Esophagus squamous epithelium (tissue), 4 donors: Measurements from ENCODE around the gene SERGEF.

Experiments used
- CTCF ChIP-seq, 6 experiments: fragments of 450-650 bp in 4 of 6; fragments of 200-600 bp in 2 of 6; sonication (generic) in 2 of 6; IDR thresholded peaks; one replicate each; pipeline ENCODE4 v1.5.1; 2016 to 2019; ENCODE audit warnings: antibody characterized with exemption in 6 of 6, mild to moderate bottlenecking in 4 of 6, moderate library complexity in 4 of 6
- POLR2A ChIP-seq, 4 donors: fragments of 450-650 bp; IDR thresholded peaks; one replicate each; pipeline ENCODE4 v1.6.1; 2017; ENCODE audit warnings: antibody characterized with exemption in 4 of 4, mild to moderate bottlenecking in 4 of 4, moderate library complexity in 3 of 4

GRCh38 chr11:17741487-17741886 is 271.4 kb downstream of the SERGEF start:
- TF ChIP-seq CTCF (IDR thresholded peaks at IDR 0.05) (no peak), POLR2A (IDR thresholded peaks at IDR 0.05) (no peak)
